ENCODE results near the gene PPP2R5A. TPM values are rescaled to one million over a fixed set of nuclear protein-coding genes. Genes with fewer than 3 reads are reported as not detected.

Gene PPP2R5A
- total and polyA plus RNA-seq, 2 of the 13 experiments (the other 11 are each of a cell fraction or from before 2014, with no cell fraction given), result 22.0 to 31.4 TPM

- no peak for TF ChIP-seq ZNF280D (CRISPR knock-in tag; IDR thresholded peaks at IDR 0.05)
- TF ChIP-seq CSRNP1 (CRISPR knock-in tag; IDR thresholded peaks at IDR 0.05), result 0 out of 2 replicates have a peak, but pooled peaks have one; percentile 42
- TF ChIP-seq RARG (CRISPR knock-in tag; IDR thresholded peaks at IDR 0.05; ENCODE audit: low read depth), result no peak
- no peak for TF ChIP-seq ZNF770 (CRISPR knock-in tag; IDR thresholded peaks at IDR 0.05)
- no peak for TF ChIP-seq RNF219 (CRISPR knock-in tag; IDR thresholded peaks at IDR 0.05)
- TF ChIP-seq ZNF17 (CRISPR knock-in tag; IDR thresholded peaks at IDR 0.05), result no peak
- TF ChIP-seq GLMP (CRISPR knock-in tag; IDR thresholded peaks at IDR 0.05; ENCODE audit: borderline replicate concordance), result no peak
- TF ChIP-seq NAIF1 (CRISPR knock-in tag; IDR thresholded peaks at IDR 0.05; ENCODE audit: borderline replicate concordance), result no peak
- TF ChIP-seq KDM5A (IDR thresholded peaks at IDR 0.05; ENCODE audit: borderline replicate concordance, low read length), result no peak
- no peak for TF ChIP-seq HNF1B (CRISPR knock-in tag; IDR thresholded peaks at IDR 0.05)
- 0 out of 2 replicates have a peak, but pooled peaks have one; percentile 25 for TF ChIP-seq BORCS8-MEF2B (CRISPR knock-in tag; IDR thresholded peaks at IDR 0.05)
- no peak for TF ChIP-seq NFYB (CRISPR knock-in tag; IDR thresholded peaks at IDR 0.05)
- no peak for TF ChIP-seq ZBTB46 (CRISPR knock-in tag; IDR thresholded peaks at IDR 0.05; ENCODE audit: borderline replicate concordance)
Measured at GRCh38 chr1:212242288-212242984, 42.8 kb upstream of the PPP2R5A start (continued).

All from HepG2 (cell line).